Suprapubic skin (tissue), 4 donors: ENCODE data around the gene SPO11. TPM values are rescaled to one million over a fixed set of nuclear protein-coding genes. Genes with fewer than 3 reads are reported as not detected.
A peak's percentile ranks its signal among the peaks of the same experiment; 100 is the strongest.
"Not testable (repeated sequence)": the region's sequence is repeated elsewhere in the genome, so short reads cannot be mapped to it uniquely, and the experiment has no call there.

Experiments used
- DNase-seq, 2 donors: peaks; one replicate each; pipeline ENCODE4 v3.0.0-alpha.2; 2019; ENCODE audit warnings: low spot score in 2 of 2
- H3K27ac ChIP-seq: fragments of 200-600 bp; sonication (generic); one replicate; pipeline ENCODE4 v1.5.1; 2019
- H3K27me3 ChIP-seq: fragments of 200-600 bp; sonication (generic); one replicate; pipeline ENCODE4 v1.5.1; 2019
- H3K36me3 ChIP-seq: fragments of 200-600 bp; sonication (generic); one replicate; pipeline ENCODE4 v1.5.1; 2019
- H3K4me1 ChIP-seq: fragments of 200-600 bp; sonication (generic); one replicate; pipeline ENCODE4 v1.5.1; 2019
- H3K4me3 ChIP-seq: fragments of 200-600 bp; sonication (generic); one replicate; pipeline ENCODE4 v1.5.1; 2019; ENCODE audit warnings: mild to moderate bottlenecking
- H3K9me3 ChIP-seq: fragments of 200-600 bp; sonication (generic); one replicate; pipeline ENCODE4 v1.5.1; 2019
- EP300 ChIP-seq: sonication (generic); formaldehyde crosslinking; IDR thresholded peaks from one replicate; pipeline ENCODE4 v1.6.1; 2017; ENCODE audit warnings: antibody characterized with exemption
- POLR2A ChIP-seq, 2 donors: fragments of 450-650 bp; IDR thresholded peaks; one replicate each; pipeline ENCODE4 v1.6.1; 2017; ENCODE audit warnings: antibody characterized with exemption in 2 of 2, mild to moderate bottlenecking in 2 of 2, moderate library complexity in 2 of 2
- POLR2AphosphoS5 ChIP-seq, 3 donors: sonication (generic); formaldehyde crosslinking; IDR thresholded peaks; one replicate each; pipeline ENCODE4 v1.6.1; 2017; ENCODE audit warnings: antibody characterized with exemption in 3 of 3
- WGBS: methylation state at CpG from one replicate; pipeline ENCODE4 v1.1.5; 2018; 5-methylcytosine and 5-hydroxymethylcytosine counted together
- total RNA-seq, 4 donors: library from RNA; depleted of rRNA; stranded (reverse); fragments of >200 nt; gene quantifications; one replicate each; pipeline ENCODE4 v1.1.0, GENCODE V29; 2016
- TF ChIP-seq, protein P1 (sequence below), 2 donors: fragments of 200-600 bp in 1 of 2; fragments of 450-650 bp in 1 of 2; sonication (generic) in 1 of 2; IDR thresholded peaks; one replicate each; pipeline ENCODE4 v1.5.1; 2016 to 2019; ENCODE audit warnings: antibody characterized with exemption in 2 of 2, mild to moderate bottlenecking in 1 of 2, moderate library complexity in 1 of 2

Gene SPO11
- total RNA-seq, 4 donors from 2014 or later: not detected

DNA sequence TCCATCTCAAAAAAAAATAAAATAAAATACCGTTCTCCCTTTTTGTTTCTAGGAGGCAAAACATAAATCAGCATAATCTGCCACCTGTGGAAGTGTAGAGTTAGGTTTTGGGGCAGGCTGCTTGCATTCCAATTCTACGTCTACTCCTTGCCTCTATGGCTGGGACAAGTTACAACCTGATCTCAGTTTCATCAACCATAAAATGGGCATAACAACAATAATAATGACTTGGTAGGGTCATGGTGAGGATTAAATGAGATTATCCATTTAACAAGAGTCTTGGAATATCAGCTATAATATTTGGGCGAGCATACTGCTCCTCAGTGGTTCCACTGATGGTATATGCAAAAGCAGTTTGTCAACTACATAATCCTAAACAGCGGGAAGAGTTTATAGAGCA lies 17.8 kb downstream of the SPO11 start:
- Histone ChIP-seq H3K9me3 (no peaks in the 10 kb centered on the region), H3K27ac (no peak overlapping the region), H3K4me3 (no peak overlapping the region), H3K27me3 (no peaks in the 10 kb centered on the region), H3K36me3 (no peaks in the 10 kb centered on the region), H3K4me1 (peaks cover 15% of the 10 kb centered on the region)
- no peak for DNase-seq
- TF ChIP-seq, protein P1, sequence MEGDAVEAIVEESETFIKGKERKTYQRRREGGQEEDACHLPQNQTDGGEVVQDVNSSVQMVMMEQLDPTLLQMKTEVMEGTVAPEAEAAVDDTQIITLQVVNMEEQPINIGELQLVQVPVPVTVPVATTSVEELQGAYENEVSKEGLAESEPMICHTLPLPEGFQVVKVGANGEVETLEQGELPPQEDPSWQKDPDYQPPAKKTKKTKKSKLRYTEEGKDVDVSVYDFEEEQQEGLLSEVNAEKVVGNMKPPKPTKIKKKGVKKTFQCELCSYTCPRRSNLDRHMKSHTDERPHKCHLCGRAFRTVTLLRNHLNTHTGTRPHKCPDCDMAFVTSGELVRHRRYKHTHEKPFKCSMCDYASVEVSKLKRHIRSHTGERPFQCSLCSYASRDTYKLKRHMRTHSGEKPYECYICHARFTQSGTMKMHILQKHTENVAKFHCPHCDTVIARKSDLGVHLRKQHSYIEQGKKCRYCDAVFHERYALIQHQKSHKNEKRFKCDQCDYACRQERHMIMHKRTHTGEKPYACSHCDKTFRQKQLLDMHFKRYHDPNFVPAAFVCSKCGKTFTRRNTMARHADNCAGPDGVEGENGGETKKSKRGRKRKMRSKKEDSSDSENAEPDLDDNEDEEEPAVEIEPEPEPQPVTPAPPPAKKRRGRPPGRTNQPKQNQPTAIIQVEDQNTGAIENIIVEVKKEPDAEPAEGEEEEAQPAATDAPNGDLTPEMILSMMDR (IDR thresholded peaks at IDR 0.05): no peak
- no peak for TF ChIP-seq POLR2AphosphoS5 (IDR thresholded peaks at IDR 0.05)
- TF ChIP-seq EP300: no peak
- no peak for TF ChIP-seq POLR2A (IDR thresholded peaks at IDR 0.05)
- 73% methylated on average over 4 of the region's 4 CpGs for WGBS

DNA sequence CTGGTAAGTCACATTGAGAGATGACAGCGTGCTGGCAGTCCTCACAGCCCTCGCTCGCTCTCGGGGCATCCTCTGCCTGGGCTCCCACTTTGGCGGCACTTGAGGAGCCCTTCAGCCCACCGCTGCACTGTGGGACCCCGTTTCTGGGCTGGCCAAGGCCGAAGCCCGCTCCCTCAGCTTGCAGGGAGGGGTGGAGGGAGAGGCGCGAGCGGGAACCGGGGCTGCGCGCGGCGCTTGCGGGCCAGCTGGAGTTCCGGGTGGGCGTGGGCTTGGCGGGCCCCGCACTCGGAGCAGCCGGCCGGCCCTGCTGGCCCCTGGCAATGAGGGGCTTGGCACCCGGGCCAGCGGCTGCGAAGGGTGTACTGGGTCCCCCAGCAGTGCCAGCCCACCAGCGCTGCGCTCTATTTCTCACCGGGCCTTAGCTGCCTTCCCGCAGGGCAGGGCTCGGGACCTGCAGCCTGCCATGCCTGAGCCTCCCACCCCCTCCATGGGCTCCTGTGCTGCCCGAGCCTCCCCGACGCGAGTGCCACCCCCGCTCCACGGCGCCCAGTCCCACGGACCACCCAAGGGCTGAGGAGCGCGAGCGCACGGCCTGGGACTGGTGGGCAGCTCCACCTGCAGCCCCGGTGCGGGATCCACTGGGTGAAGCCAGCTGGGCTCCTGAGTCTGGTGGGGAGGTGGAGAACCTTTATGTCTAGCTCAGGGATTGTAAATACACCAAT lies 18.8 kb downstream of the SPO11 start:
- H3K9me3 ChIP-seq, H3K27ac ChIP-seq, DNase-seq, H3K36me3 ChIP-seq, H3K4me3 ChIP-seq, H3K27me3 ChIP-seq: not testable (repeated sequence)
- WGBS: 70% methylated on average over 32 of the region's 47 CpGs
- H3K4me1 ChIP-seq: peaks cover 21% of the 10 kb centered on the region

DNA sequence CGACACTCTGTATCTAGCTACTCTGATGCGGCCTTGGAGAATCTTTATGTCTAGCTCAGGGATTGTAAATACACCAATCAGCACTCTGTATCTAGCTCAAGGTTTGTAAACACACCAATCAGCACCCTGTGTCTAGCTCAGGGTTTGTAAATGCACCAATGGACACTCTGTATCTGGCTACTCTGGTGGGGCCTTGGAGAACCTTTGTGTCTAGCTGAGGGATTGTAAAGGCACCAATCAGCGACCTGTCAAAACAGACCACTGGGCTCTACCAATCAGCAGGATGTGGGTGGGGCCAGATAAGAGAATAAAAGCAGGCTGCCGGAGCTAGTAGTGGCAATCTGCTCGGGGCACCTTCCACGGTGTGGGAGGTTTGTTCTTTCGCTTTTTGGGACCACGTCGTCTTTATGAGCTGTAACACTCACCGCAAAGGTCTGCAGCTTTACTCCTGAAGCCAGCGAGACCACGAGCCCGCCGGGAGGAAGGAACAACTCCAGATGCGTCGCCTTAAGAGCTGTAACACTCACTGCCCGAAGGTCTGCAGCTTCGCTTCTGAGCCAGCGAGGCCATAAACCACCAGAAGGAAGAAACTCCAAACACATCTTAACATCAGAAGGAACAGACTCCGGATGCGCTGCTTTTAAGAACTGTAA lies 19.4 kb downstream of the SPO11 start:
- 94% methylated on average over 19 of the region's 21 CpGs for WGBS
- not testable (repeated sequence) for DNase-seq, H3K27ac ChIP-seq, H3K36me3 ChIP-seq, H3K9me3 ChIP-seq, H3K4me3 ChIP-seq, H3K27me3 ChIP-seq
- H3K4me1 ChIP-seq: peaks cover 21% of the 10 kb centered on the region

DNA sequence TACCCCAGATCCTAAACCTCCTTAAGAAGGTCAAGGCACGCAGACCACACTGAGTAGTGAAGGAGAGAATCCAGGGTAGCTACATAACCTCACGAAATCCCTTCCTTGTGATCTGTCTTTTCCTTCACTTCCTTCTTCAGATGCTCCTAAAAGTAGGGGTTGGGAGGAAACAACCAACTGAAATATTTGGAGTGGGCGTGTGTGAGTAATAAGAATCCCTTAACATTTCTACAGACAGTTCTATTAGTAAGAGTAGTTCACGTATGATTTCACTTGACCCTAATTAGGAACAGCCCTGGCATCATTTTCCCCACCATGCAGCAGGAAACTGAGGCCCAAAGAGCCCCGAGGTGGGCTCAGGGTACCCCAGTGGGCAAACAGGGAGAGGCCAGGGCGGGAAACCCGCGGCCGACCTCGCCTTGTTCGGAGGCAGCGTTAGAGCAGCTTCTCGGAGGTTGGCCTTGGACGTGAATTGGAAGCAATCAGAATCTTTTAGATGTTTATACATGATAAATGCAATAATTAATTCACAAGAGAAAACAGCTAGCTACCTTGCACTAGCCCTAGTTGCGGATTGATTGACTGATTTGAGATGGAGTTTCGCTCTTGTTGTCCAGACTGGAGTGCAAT lies 20.6 kb downstream of the SPO11 start:
- no peak for DNase-seq
- no peaks in the 10 kb centered on the region for H3K9me3 ChIP-seq
- peaks cover 21% of the 10 kb centered on the region for H3K4me1 ChIP-seq
- 73% methylated on average over 16 of the region's 16 CpGs for WGBS
- no peaks in the 10 kb centered on the region for H3K27me3 ChIP-seq
- TF ChIP-seq POLR2AphosphoS5 (IDR thresholded peaks at IDR 0.05) (no peak), EP300 (no peak), POLR2A (IDR thresholded peaks at IDR 0.05) (no peak)
- TF ChIP-seq, protein P1 (IDR thresholded peaks at IDR 0.05): no peak
- peaks cover 4% of the 10 kb centered on the region for H3K36me3 ChIP-seq
- H3K27ac ChIP-seq: no peak overlapping the region
- no peak overlapping the region for H3K4me3 ChIP-seq

DNA sequence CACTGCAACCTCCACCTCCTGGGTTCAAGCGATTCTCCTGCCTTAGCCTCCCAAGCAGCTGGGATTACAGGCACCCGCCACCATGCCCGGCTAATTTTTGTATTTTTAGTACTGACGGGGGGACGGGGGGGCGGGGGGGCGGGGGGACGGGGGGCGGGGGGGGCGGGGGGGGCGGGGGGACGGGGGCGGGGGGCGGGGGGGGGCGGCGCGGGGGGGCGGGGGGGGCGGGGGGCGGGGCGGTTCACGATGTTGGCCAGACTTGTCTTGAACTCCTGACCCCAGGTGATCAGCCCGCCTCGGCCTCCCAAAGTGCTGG lies 21.1 kb downstream of the SPO11 start:
- H3K4me1 ChIP-seq: peaks cover 21% of the 10 kb centered on the region
- H3K9me3 ChIP-seq, H3K36me3 ChIP-seq, DNase-seq, H3K27me3 ChIP-seq: not testable (repeated sequence)
- H3K27ac ChIP-seq: peak overlapping the region; percentile 84
- H3K4me3 ChIP-seq: peak overlapping the region; percentile 95
- 51% methylated on average over 2 of the region's 24 CpGs for WGBS

DNA sequence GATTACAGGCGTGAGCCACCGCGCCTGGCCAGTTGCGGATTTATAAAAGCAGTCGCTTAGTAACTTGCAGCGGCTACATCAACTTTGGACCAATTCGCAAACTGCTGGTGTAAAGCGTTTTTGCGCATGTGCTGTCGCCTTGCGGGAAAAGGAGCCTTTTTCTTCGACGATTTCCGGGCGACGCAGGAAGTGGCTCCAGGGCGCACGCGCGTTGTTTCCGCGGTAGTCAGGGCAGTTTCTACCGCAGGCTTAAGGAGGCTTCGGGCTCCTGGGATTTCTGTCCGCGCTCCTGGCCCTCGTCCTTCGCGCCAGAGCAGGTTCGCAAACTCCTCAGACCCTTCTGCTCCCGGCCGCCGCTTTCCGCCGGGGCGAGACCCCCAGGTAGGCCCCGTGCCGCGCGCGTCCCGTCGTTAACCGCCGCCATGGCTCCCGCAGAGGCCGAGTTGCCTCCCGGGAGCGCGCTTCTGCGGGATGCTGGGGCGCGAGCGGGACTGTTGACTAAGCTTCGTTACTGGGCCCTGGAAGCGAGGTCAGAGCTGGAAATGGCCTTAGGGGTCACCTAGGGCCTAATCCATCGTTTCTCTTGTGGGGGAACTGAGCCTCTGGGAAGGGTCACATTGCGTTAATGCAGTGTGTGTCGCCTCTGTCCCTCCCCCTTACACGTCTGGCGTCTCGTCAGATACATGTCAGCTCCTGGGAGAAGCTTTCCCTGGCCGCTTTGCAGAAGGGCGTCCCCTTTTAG lies 21.6 kb downstream of the SPO11 start, which contains the start of gene RAE1:
TSS of gene RAE1 (plus strand) at position 214 of the 742 bp plus-strand sequence. CDS start 2,784 bp downstream, outside the sequence.
- Histone ChIP-seq H3K36me3 (peaks cover 4% of the 10 kb centered on the region), H3K27ac (peak within 1 kb of the TSS; percentile 84), H3K27me3 (no peaks in the 10 kb centered on the region), H3K9me3 (no peaks in the 10 kb centered on the region), H3K4me1 (peaks cover 21% of the 10 kb centered on the region), H3K4me3 (peak within 1 kb of the TSS; percentile 95)
- under 1% methylated on average over 10 of the region's 64 CpGs for WGBS
- peak in 1 of 2 donors; percentile 56 for TF ChIP-seq POLR2A (IDR thresholded peaks at IDR 0.05)
- no peak for TF ChIP-seq POLR2AphosphoS5 (IDR thresholded peaks at IDR 0.05)
- DNase-seq: peak; percentile 94 to 95

DNA sequence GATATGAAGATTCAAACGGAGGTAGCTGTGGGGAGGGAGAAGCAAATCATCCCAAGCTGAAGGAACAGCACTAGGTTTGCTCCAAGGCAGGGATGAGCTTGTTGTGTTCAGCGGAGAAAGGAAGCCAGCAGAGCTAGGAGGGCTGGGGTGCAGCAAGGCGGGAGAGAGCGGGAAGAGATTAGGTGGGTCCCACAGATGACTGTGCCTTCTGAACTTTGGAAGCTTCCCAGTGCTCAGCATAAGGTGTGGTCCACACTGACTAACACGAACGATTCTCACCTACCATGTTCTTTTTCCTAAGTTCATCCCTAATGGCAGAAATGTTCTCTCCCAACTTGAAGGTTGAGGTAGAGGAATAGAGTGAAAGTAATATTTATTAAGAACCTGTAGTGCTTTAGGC lies 22.7 kb downstream of the SPO11 start:
- Histone ChIP-seq H3K4me1 (peaks cover 21% of the 10 kb centered on the region), H3K27me3 (no peaks in the 10 kb centered on the region), H3K27ac (no peak overlapping the region), H3K4me3 (peak overlapping the region; percentile 95), H3K36me3 (peaks cover 4% of the 10 kb centered on the region), H3K9me3 (no peaks in the 10 kb centered on the region)
- TF ChIP-seq POLR2AphosphoS5 (IDR thresholded peaks at IDR 0.05) (no peak), POLR2A (IDR thresholded peaks at IDR 0.05) (no peak), EP300 (no peak)
- TF ChIP-seq, protein P1 (IDR thresholded peaks at IDR 0.05): no peak
- no peak for DNase-seq
- 66% methylated on average over 6 of the region's 6 CpGs for WGBS
